SK-N-SH (cell line): ENCODE measurements around the gene RTN4. TPM values are rescaled to one million over a fixed set of nuclear protein-coding genes. Genes with fewer than 3 reads are reported as not detected.
A peak's percentile ranks its signal among the peaks of the same experiment; 100 is the strongest.

ENCODE experiments used
- CTCF ChIA-PET: fragments of 300-600, 350-600 bp; formaldehyde crosslinking; extraction: SDS; loops from one replicate; lab custom pipeline; 2021; lab: Yijun Ruan, JAX
- POLR2A ChIA-PET: fragments of 350-600 bp; sonication (Branson Sonifier 250); formaldehyde crosslinking; extraction: SDS; loops from one replicate; lab custom pipeline; 2020; ENCODE audit warnings: antibody characterized with exemption, inconsistent platforms; lab: Yijun Ruan, JAX
- DNase-seq: peaks from one replicate; pipeline ENCODE4 v3.0.0; 2012
- H2AFZ ChIP-seq: fragments of 200-600 bp; sonication (generic); 2 replicates; pipeline ENCODE4 v1.8.1; 2016; ENCODE audit warnings: antibody characterized with exemption, mild to moderate bottlenecking, low read depth
- H3F3A ChIP-seq: fragments of 200-600 bp; sonication (generic); replicated peaks from 2 replicates; pipeline ENCODE3; 2016; ENCODE audit warnings: antibody characterized with exemption, mild to moderate bottlenecking; ENCODE audit not compliant: insufficient read depth
- H3K27ac ChIP-seq, 2 experiments: fragments of 200-500 bp in 1 of 2; fragments of 200-600 bp in 1 of 2; sonication (Bioruptor generic) in 1 of 2; sonication (generic), shearing (Covaris generic) in 1 of 2; 2 replicates each; pipeline versions ENCODE4 v1.5.1 to v1.6.1; 2014 to 2016; ENCODE audit warnings: low read depth in 2 of 2, inconsistent platforms in 1 of 2, low read length in 1 of 2, mild to moderate bottlenecking in 1 of 2, mixed read lengths in 1 of 2
- H3K27me3 ChIP-seq: fragments of 200-600 bp; sonication (generic), shearing (Covaris generic); 2 replicates; pipeline ENCODE4 v1.6.1; 2016; ENCODE audit warnings: mixed run types; ENCODE audit not compliant: insufficient read depth
- H3K36me3 ChIP-seq, 2 experiments: fragments of 200-500 bp in 1 of 2; fragments of 200-600 bp in 1 of 2; sonication (Bioruptor generic) in 1 of 2; sonication (generic) in 1 of 2; replicated peaks in 1 of 2; 2 replicates each; pipeline versions ENCODE3 to v1.5.1; 2014 to 2016; ENCODE audit warnings: low read length in 1 of 2, mild to moderate bottlenecking in 1 of 2; ENCODE audit not compliant: insufficient read depth in 2 of 2, control insufficient read depth in 1 of 2
- H3K4me1 ChIP-seq, 2 experiments: fragments of 200-500 bp in 1 of 2; fragments of 200-600 bp in 1 of 2; sonication (Bioruptor generic) in 1 of 2; sonication (generic), shearing (Covaris generic) in 1 of 2; 2 replicates each; pipeline versions ENCODE4 v1.5.1 to v1.6.1; 2014 to 2016; ENCODE audit warnings: low read depth in 1 of 2, low read length in 1 of 2, mixed run types in 1 of 2; ENCODE audit not compliant: insufficient read depth in 2 of 2, control insufficient read depth in 1 of 2
- H3K4me2 ChIP-seq: fragments of 200-600 bp; sonication (generic), shearing (Covaris generic); 2 replicates; pipeline ENCODE4 v1.6.1; 2017; ENCODE audit warnings: mixed run types
- H3K4me3 ChIP-seq, 2 experiments: fragments of 200-500 bp in 1 of 2; fragments of 200-600 bp in 1 of 2; sonication (Bioruptor generic) in 1 of 2; sonication (generic), shearing (Covaris generic) in 1 of 2; 2 replicates each; pipeline versions ENCODE4 v1.5.1 to v1.8.1; 2014 to 2016; ENCODE audit warnings: low read depth in 2 of 2, inconsistent platforms in 1 of 2, low read length in 1 of 2, mild to moderate bottlenecking in 1 of 2, mixed read lengths in 1 of 2, moderate library complexity in 1 of 2
- H3K79me2 ChIP-seq: fragments of 200-600 bp; sonication (generic); 2 replicates; pipeline ENCODE4 v1.8.1; 2017; ENCODE audit warnings: mild to moderate bottlenecking; ENCODE audit not compliant: insufficient read depth
- H3K9ac ChIP-seq: fragments of 200-600 bp; sonication (generic); 2 replicates; pipeline ENCODE4 v1.6.1; 2017; ENCODE audit warnings: mixed run types
- H3K9me2 ChIP-seq: fragments of 200-600 bp; sonication (generic); 2 replicates; pipeline ENCODE4 v1.6.1; 2017; ENCODE audit warnings: mixed run types
- H3K9me3 ChIP-seq: fragments of 200-600 bp; sonication (generic); 2 replicates; pipeline ENCODE4 v1.6.1; 2017; ENCODE audit warnings: mixed run types, mild to moderate bottlenecking, moderate library complexity
- H4K20me1 ChIP-seq: fragments of 200-600 bp; sonication (generic); 2 replicates; pipeline ENCODE4 v1.6.1; 2017; ENCODE audit warnings: mild to moderate bottlenecking, mixed run types; ENCODE audit not compliant: insufficient read depth
- GABPA ChIP-seq: IDR thresholded peaks from 2 replicates; pipeline ENCODE4 v1.4.0; 2012; ENCODE audit warnings: low read depth, mild to moderate bottlenecking
- JUND ChIP-seq: IDR thresholded peaks from 2 replicates; pipeline ENCODE4 v1.4.0; 2012
- MEF2A ChIP-seq: IDR thresholded peaks from 2 replicates; pipeline ENCODE4 v1.4.0; 2012; ENCODE audit warnings: low read depth, borderline replicate concordance
- MXI1 ChIP-seq: IDR thresholded peaks from 2 replicates; pipeline ENCODE4 v1.6.1; 2012; ENCODE audit warnings: mild to moderate bottlenecking, low read depth, low read length, improper control_type of control experiment
- NFIC ChIP-seq: IDR thresholded peaks from 2 replicates; pipeline ENCODE4 v1.4.0; 2012; ENCODE audit warnings: borderline replicate concordance
- NRF1 ChIP-seq: IDR thresholded peaks from 2 replicates; pipeline ENCODE4 v1.6.1; 2012; ENCODE audit warnings: low read depth, mild to moderate bottlenecking, low read length
- POLR2AphosphoS5 ChIP-seq: IDR thresholded peaks from 2 replicates; pipeline ENCODE4 v1.6.1; 2012; ENCODE audit warnings: low read depth, low read length
- RAD21 ChIP-seq: IDR thresholded peaks from 2 replicates; pipeline ENCODE4 v1.6.1; 2012; ENCODE audit warnings: mild to moderate bottlenecking, low read length
- RFX5 ChIP-seq: IDR thresholded peaks from 2 replicates; pipeline ENCODE4 v1.6.1; 2012; ENCODE audit warnings: mild to moderate bottlenecking, improper control_type of control experiment, low read length
- SMC3 ChIP-seq: IDR thresholded peaks from 2 replicates; pipeline ENCODE4 v1.6.1; 2012; ENCODE audit warnings: low read depth, low read length, improper control_type of control experiment
- WGBS: methylation state at CpG from one replicate; pipeline ENCODE4 v1.1.6; 2017; ENCODE audit warnings: low lambda C conversion rate; 5-methylcytosine and 5-hydroxymethylcytosine counted together
- polyA plus RNA-seq, 3 experiments: library from polyadenylated mRNA; depleted of rRNA; stranded (reverse); fragments of >200 nt; gene quantifications; 2 replicates each; pipeline ENCODE4 v1.2.3, GENCODE V29; 2012
- TF ChIP-seq, protein P1 (sequence below): fragments of 150-350 bp; IDR thresholded peaks from 2 replicates; pipeline ENCODE4 v1.6.1; 2017; ENCODE audit warnings: antibody characterized with exemption, low read length, low read depth, borderline replicate concordance
- TF ChIP-seq, protein P2 (sequence below): fragments of 150-350 bp; IDR thresholded peaks from 2 replicates; pipeline ENCODE4 v1.6.1; 2016; ENCODE audit warnings: mild to moderate bottlenecking, low read depth, low read length

Gene RTN4
- polyA plus RNA-seq, 1 of the 3 experiments (the other 2 are of a cell fraction) = 315 TPM

- TF ChIP-seq MXI1 (peak; percentile 50), RAD21 (peak; percentile 21; the same call in 1 of the 2 replicates), JUND (no peak), MEF2A (no peak), NRF1 (no peak), RFX5 (no peak), GABPA (no peak)
- TF ChIP-seq, protein P1, sequence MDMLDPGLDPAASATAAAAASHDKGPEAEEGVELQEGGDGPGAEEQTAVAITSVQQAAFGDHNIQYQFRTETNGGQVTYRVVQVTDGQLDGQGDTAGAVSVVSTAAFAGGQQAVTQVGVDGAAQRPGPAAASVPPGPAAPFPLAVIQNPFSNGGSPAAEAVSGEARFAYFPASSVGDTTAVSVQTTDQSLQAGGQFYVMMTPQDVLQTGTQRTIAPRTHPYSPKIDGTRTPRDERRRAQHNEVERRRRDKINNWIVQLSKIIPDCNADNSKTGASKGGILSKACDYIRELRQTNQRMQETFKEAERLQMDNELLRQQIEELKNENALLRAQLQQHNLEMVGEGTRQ = peak; percentile 33; the same call in 1 of the 2 replicates
- TF ChIP-seq, protein P2, sequence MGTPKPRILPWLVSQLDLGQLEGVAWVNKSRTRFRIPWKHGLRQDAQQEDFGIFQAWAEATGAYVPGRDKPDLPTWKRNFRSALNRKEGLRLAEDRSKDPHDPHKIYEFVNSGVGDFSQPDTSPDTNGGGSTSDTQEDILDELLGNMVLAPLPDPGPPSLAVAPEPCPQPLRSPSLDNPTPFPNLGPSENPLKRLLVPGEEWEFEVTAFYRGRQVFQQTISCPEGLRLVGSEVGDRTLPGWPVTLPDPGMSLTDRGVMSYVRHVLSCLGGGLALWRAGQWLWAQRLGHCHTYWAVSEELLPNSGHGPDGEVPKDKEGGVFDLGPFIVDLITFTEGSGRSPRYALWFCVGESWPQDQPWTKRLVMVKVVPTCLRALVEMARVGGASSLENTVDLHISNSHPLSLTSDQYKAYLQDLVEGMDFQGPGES = no peak
Observed at GRCh38 chr2:55048508-55049042, 1.7 kb downstream of the RTN4 start (continued).

DNA sequence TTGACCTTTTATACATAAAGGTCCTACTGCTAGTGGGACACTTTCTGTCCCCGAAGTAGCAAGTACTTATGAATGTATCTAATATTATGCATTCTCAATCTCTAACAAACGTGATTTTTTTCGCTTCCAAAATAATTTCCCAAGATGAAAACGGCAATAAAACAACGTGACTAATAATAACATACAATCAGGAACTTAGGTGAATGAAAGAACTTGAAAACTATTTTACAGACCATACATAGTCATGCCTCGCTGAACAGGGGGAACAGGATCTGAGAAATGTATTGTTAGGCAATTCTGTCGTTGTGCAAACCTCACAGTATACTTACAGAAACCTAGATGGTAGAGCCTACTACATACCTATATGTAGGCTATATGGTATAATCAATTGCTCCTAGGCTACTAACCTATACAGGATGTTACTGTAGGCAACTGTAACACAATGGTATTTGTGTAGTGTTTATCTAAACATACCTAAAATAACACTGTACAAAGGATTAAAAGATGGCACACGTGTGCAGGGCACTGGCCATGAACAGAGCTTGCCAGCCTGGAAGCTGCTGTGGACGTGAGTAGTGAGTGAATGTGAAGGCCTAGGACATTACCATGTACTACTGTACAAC is 2.5 kb downstream of the RTN4 start:
- TF ChIP-seq RAD21 (no peak), POLR2AphosphoS5 (0 out of 2 replicates have a peak, but pooled peaks have one; percentile 9), SMC3 (no peak), NFIC (no peak), MXI1 (0 out of 2 replicates have a peak, but pooled peaks have one; percentile 46)
- peaks cover 85% of the 10 kb centered on the region for H3K79me2 ChIP-seq
- peaks cover 35% of the 10 kb centered on the region for H3F3A ChIP-seq
- no peak for DNase-seq
- no peaks in the 10 kb centered on the region for H3K27me3 ChIP-seq
- 8% methylated on average over 9 of the region's 9 CpGs for WGBS
- no peaks in the 10 kb centered on the region for H3K9me3 ChIP-seq
- ChIA-PET CTCF (interaction anchor here (0.9 to 3.7 kb wide), 23 partner anchors 12 to 324 kb away, joined by 3 to 60 read pairs (median 6); partner anchors contain the start of gene EML6), POLR2A (interaction anchor here (1.4 to 1.5 kb wide), 3 partner anchors 115 to 489 kb away, joined by 3 to 6 read pairs (median 5); partner anchors contain the start of genes CLHC1 and RPS27A)
- peak overlapping the region; percentile 95 to 99 for H3K4me3 ChIP-seq
- peak overlapping the region; percentile 99 for H3K9ac ChIP-seq
- peaks cover 65% of the 10 kb centered on the region for H4K20me1 ChIP-seq
- H3K27ac ChIP-seq = peak overlapping the region; percentile 98 to 100
- no peak overlapping the region for H2AFZ ChIP-seq
- H3K4me1 ChIP-seq = peaks cover 5 to 15% of the 10 kb centered on the region in 2 experiments; a peak in 3 of 4 replicates
- peak overlapping the region; percentile 94 for H3K4me2 ChIP-seq
- peaks cover 18 to 23% of the 10 kb centered on the region in 2 experiments for H3K36me3 ChIP-seq
- H3K9me2 ChIP-seq = no peaks in the 10 kb centered on the region
